Sigmoid colon (tissue), 7 donors: Measurements from ENCODE around the gene WBP2. TPM values are rescaled to one million over a fixed set of nuclear protein-coding genes. Genes with fewer than 3 reads are reported as not detected.
A peak's percentile ranks its signal among the peaks of the same experiment; 100 is the strongest.

Source experiments
- DNase-seq: peaks from one replicate; pipeline ENCODE4 v3.0.0-alpha.2; 2019
- H3K27ac ChIP-seq, 4 donors: fragments of 200-600 bp; sonication (generic); one replicate each; pipeline ENCODE4 v1.5.1; 2016 to 2019; ENCODE audit warnings: mild to moderate bottlenecking in 1 of 4
- H3K27me3 ChIP-seq, 3 donors: fragments of 200-600 bp; sonication (generic); one replicate each; pipeline ENCODE4 v1.5.1; 2019; ENCODE audit warnings: mild to moderate bottlenecking in 1 of 3
- H3K36me3 ChIP-seq, 4 donors: fragments of 200-600 bp; sonication (generic); one replicate each; pipeline ENCODE4 v1.5.1; 2016 to 2019
- H3K4me1 ChIP-seq, 4 donors: fragments of 200-600 bp; sonication (generic); one replicate each; pipeline ENCODE4 v1.5.1; 2017 to 2019
- H3K4me3 ChIP-seq, 4 donors: fragments of 200-600 bp; sonication (generic); one replicate each; pipeline ENCODE4 v1.5.1; 2017 to 2019; ENCODE audit warnings: mild to moderate bottlenecking in 2 of 4, moderate library complexity in 1 of 4
- H3K9me3 ChIP-seq, 4 donors: fragments of 200-600 bp in 3 of 4; sonication (generic) in 3 of 4; one replicate each; pipeline versions ENCODE4 v1.5.1 to v1.6.1; 2013 to 2019
- EP300 ChIP-seq, 4 donors: sonication (generic); formaldehyde crosslinking; IDR thresholded peaks; one replicate each; pipeline ENCODE4 v1.6.1; 2017; ENCODE audit warnings: antibody characterized with exemption in 4 of 4
- POLR2A ChIP-seq, 2 donors: fragments of 450-650 bp; IDR thresholded peaks; one replicate each; pipeline ENCODE4 v1.6.1; 2016; ENCODE audit warnings: antibody characterized with exemption in 2 of 2, mild to moderate bottlenecking in 2 of 2, moderate library complexity in 2 of 2
- POLR2AphosphoS5 ChIP-seq, 4 donors: sonication (generic); formaldehyde crosslinking; IDR thresholded peaks; one replicate each; pipeline ENCODE4 v1.6.1; 2017; ENCODE audit warnings: antibody characterized with exemption in 4 of 4
- WGBS, 2 donors: extraction: QIAGEN DNeasy Blood & Tissue Kit; methylation state at CpG; one replicate each; pipeline ENCODE4 v1.1.7; 2013; 5-methylcytosine and 5-hydroxymethylcytosine counted together
- intact Hi-C: fragments of 100-400 bp; cut with DNase I; formaldehyde crosslinking; loops from one replicate; pipeline ENCODE4 v1.15.1; 2023
- polyA plus RNA-seq, 3 donors: library from polyadenylated mRNA; stranded (reverse); fragments of 200-250 nt; gene quantifications; one replicate each; pipeline ENCODE4 v1.2.3, GENCODE V29; 2013
- total RNA-seq, 4 donors: library from RNA; depleted of rRNA; stranded (reverse); fragments of >200 nt; gene quantifications; one replicate each; pipeline ENCODE4 v1.1.0, GENCODE V29; 2016
- TF ChIP-seq, protein P1 (sequence below), 4 experiments: fragments of 450-650 bp in 3 of 4; fragments of 200-600 bp in 1 of 4; IDR thresholded peaks; one replicate each; pipeline ENCODE4 v1.5.1; 2016 to 2019; ENCODE audit warnings: antibody characterized with exemption in 4 of 4, mild to moderate bottlenecking in 3 of 4, moderate library complexity in 2 of 4
- donor health status: healthy with polysubstance abuse.
- donor health status: Bipolar disorder and iron deficiency.
- donor health status: healthy.

The WBP2 gene
- 10 to 100 TPM; 44.2 to 73.1 (median 56.9) TPM for total RNA-seq
- polyA plus RNA-seq = 100 to 1,000 TPM in 1 of 3 donors, 10 to 100 TPM in 2; 87.1 to 110 (median 91.3) TPM

DNA sequence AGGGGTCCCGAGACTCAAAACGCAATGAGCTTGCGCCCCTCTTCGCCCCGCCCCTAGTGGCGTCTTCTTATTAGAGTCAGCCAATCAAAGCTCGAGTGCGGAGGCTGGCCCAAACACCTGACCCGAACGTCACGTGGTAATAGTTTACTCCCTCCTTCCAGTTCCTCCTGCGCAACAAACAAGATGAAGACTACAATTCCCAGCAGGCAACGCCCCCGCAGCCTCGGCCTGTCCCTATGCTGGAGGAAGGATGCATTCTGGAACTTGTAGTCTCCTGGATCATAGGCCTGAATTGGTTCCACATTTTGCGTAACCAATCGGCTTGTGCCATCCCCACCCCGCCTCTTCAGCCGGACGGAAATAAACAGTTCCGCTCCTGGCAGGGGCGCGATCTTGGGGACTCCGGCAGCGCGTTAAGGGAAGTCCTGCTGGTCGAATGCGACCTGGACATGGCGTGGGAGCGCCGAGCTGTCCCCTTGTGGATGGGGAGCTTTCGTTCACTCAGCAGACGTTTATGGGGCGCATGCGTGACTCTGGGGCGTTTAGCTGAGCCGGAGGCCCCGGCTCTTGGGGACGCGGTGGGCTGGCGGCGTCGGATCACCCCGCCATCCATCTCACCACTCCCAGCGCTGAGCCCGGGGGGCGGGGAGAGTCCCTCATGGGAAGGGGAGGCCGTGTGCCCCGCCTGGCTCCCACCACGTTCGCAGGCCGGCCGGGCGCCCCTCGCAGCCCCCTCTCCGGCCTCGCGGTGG is at the start of gene WBP2:
Gene WBP2 (minus strand): TSS at position 26 of the 752 bp plus-strand sequence. CDS start 38 bp downstream, outside the sequence.
- Histone ChIP-seq H3K27me3 (no peaks in the 10 kb centered on the region), H3K4me1 (peaks cover 0 to 48% (median 39%) of the 10 kb centered on the region in 4 donors), H3K9me3 (no peaks in the 10 kb centered on the region), H3K4me3 (peak within 1 kb of the TSS; percentile 79 to 97 (median 89)), H3K27ac (peak within 1 kb of the TSS; percentile 96 to 100 (median 98)), H3K36me3 (peaks cover 4 to 21% (median 9%) of the 10 kb centered on the region in 4 donors)
- intact Hi-C loops = loop anchor here (1.0 to 2.0 kb wide), 3 partner anchors 22 to 71 kb away; partner anchors contain the start of genes TRIM65 and UNK
- TF ChIP-seq POLR2A (IDR thresholded peaks at IDR 0.05) (peak; percentile 93 to 98), EP300 (IDR thresholded peaks at IDR 0.05) (no peak), POLR2AphosphoS5 (IDR thresholded peaks at IDR 0.05) (peak; percentile 98 to 99 (median 99))
- TF ChIP-seq, protein P1, sequence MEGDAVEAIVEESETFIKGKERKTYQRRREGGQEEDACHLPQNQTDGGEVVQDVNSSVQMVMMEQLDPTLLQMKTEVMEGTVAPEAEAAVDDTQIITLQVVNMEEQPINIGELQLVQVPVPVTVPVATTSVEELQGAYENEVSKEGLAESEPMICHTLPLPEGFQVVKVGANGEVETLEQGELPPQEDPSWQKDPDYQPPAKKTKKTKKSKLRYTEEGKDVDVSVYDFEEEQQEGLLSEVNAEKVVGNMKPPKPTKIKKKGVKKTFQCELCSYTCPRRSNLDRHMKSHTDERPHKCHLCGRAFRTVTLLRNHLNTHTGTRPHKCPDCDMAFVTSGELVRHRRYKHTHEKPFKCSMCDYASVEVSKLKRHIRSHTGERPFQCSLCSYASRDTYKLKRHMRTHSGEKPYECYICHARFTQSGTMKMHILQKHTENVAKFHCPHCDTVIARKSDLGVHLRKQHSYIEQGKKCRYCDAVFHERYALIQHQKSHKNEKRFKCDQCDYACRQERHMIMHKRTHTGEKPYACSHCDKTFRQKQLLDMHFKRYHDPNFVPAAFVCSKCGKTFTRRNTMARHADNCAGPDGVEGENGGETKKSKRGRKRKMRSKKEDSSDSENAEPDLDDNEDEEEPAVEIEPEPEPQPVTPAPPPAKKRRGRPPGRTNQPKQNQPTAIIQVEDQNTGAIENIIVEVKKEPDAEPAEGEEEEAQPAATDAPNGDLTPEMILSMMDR (IDR thresholded peaks at IDR 0.05) = peak; percentile 22 to 51 (median 32)
- WGBS, 2 donors = 0% methylated on average over 58 of the region's 58 CpGs
- peak; percentile 100 for DNase-seq

DNA sequence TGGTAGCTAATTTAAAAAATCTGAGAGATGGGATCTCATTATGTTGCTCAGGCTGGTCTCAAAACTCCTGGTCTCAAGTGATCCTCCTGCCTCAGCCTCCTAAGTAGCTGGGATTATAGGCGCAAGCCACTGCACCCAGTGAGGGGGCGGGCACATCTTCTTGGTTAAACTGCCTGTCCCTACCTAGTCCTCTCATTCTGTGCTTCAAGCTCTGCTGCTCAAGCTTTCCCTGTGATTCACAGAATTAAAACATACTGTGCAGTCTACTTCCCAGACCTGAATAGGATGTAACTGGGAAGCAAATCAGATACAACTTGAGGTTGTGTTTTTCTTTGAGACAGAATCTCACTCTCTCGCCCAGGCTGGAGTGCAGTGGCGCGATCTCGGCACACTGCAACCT is 47.3 kb upstream of the WBP2 start:
- Histone ChIP-seq H3K36me3 (peaks cover 25 to 51% (median 34%) of the 10 kb centered on the region in 4 donors), H3K4me1 (peaks cover 0 to 22% (median 16%) of the 10 kb centered on the region in 4 donors), H3K9me3 (no peaks in the 10 kb centered on the region), H3K27me3 (no peaks in the 10 kb centered on the region), H3K27ac (no peak overlapping the region), H3K4me3 (no peak overlapping the region)
- WGBS, 2 donors = 95 to 97% methylated on average over 6 of the region's 6 CpGs
- no peak for TF ChIP-seq POLR2AphosphoS5 (IDR thresholded peaks at IDR 0.05)
- TF ChIP-seq EP300 (IDR thresholded peaks at IDR 0.05) = no peak
- TF ChIP-seq, protein P1 (IDR thresholded peaks at IDR 0.05) = no peak
- TF ChIP-seq POLR2A (IDR thresholded peaks at IDR 0.05) = no peak
- DNase-seq = peak; percentile 54
- intact Hi-C loops = loop anchor here (10.0 kb wide), 1 partner anchor 172 kb away; the partner anchor contains the start of genes GALR2, SRP68 and ZACN

DNA sequence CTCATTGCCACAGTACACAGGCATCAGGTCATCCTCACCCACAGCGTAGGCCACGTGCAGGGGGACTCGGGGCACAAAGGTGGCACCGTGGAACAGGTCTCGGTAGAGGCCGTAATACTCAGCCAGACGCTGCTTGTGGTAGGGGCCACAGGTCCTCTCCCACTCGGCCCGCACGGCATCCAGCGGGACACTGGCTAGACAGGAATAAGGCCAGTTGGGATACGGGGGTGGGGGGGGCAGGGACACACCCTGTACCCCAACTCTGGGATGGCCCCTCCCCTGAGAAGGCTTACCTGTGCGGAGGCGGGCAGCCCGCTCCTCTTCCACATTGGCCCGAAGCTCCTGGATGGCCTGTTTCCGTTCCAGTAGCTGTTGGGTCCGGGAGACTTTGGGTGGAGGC is 46.6 kb upstream of the WBP2 start:
- no peak overlapping the region for H3K27ac ChIP-seq
- 92 to 94% methylated on average over 18 of the region's 18 CpGs for WGBS, 2 donors
- no peaks in the 10 kb centered on the region for H3K27me3 ChIP-seq
- peaks cover 0 to 28% (median 22%) of the 10 kb centered on the region in 4 donors for H3K4me1 ChIP-seq
- TF ChIP-seq EP300 (IDR thresholded peaks at IDR 0.05) = no peak
- TF ChIP-seq, protein P1 (IDR thresholded peaks at IDR 0.05) = no peak
- no peak for TF ChIP-seq POLR2A (IDR thresholded peaks at IDR 0.05)
- no peak for TF ChIP-seq POLR2AphosphoS5 (IDR thresholded peaks at IDR 0.05)
- peaks cover 25 to 51% (median 34%) of the 10 kb centered on the region in 4 donors for H3K36me3 ChIP-seq
- intact Hi-C loops = loop anchor here (10.0 kb wide), 1 partner anchor 173 kb away; the partner anchor contains the start of genes GALR2, SRP68 and ZACN
- peak; percentile 62 for DNase-seq
- H3K4me3 ChIP-seq = no peak overlapping the region
- no peaks in the 10 kb centered on the region for H3K9me3 ChIP-seq

DNA sequence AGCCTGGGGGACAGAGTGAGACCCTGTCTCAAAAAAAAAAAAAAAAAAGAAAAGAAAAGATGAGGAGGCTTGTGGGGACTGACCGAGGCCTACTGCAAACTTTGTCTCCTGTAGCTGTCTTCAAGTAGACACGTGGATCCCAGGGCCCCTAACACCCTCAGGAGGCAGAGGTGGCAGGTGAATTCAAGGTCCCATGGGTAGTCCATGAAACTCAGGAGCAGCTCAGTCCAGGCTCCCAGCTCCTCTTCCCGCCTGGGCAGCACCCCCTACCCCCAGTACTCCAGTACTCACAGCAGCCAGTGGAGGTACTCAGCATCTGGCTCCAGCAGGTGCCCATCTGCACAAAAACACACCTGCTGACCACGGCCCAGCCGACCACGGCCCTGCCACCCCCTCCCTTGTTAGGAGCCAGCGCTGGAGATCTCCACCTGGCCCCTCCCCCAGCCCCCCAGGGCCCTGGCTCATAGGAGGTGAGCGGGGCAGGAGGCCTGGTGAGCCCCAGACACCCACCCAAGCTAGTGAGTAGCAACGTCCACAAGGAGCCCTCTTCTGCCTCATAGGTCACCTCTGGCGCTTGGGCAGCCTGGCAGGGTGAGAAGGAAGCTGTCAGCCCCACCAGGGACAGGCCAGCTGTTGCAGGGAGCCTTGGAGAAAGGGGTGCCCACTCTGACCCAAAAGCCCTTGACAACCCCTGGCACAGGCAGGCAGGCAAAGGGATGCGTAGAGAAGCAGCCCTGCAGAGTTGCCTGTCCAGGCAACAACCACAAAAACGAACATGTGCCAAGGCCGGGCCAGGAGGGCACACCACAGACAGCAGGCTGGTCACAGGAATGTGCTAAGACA is 45.8 kb upstream of the WBP2 start:
- peak; percentile 55 for DNase-seq
- H3K36me3 ChIP-seq = peaks cover 25 to 51% (median 34%) of the 10 kb centered on the region in 4 donors

More for the DNA sequence above, 45.8 kb upstream of the WBP2 start:
- no peaks in the 10 kb centered on the region for H3K27me3 ChIP-seq
- H3K4me3 ChIP-seq = no peak overlapping the region
- peaks cover 0 to 30% (median 22%) of the 10 kb centered on the region in 4 donors for H3K4me1 ChIP-seq
- intact Hi-C loops = loop anchor here (10.0 kb wide), 1 partner anchor 174 kb away; the partner anchor contains the start of genes GALR2, SRP68 and ZACN
- H3K27ac ChIP-seq = no peak overlapping the region
- TF ChIP-seq EP300 (IDR thresholded peaks at IDR 0.05) (no peak), POLR2A (IDR thresholded peaks at IDR 0.05) (no peak), POLR2AphosphoS5 (IDR thresholded peaks at IDR 0.05) (no peak)
- TF ChIP-seq, protein P1 (IDR thresholded peaks at IDR 0.05) = no peak
- H3K9me3 ChIP-seq = no peaks in the 10 kb centered on the region
- WGBS, 2 donors = 86 to 92% methylated on average over 13 of the region's 13 CpGs
